GM19035 (cell line): Measurements from ENCODE around the gene ZNF775.

Experiments used
- ATAC-seq: cut with Tn5 transposase; IDR thresholded peaks from one replicate; pipeline ENCODE4 v1.9.1; 2021; ENCODE audit not compliant: unreplicated experiment

ZNF775 gene

GRCh38 chr7:150412016-150412415 is 32.9 kb downstream of the ZNF775 start:
- no peak for ATAC-seq

- ATAC-seq = no peak
Measured at GRCh38 chr7:150412518-150413488, 33.7 kb downstream of the ZNF775 start.

- no peak for ATAC-seq
Measured at GRCh38 chr7:150413640-150414081, 34.5 kb downstream of the ZNF775 start.

- no peak for ATAC-seq
Measured at GRCh38 chr7:150415161-150416153, 36.3 kb downstream of the ZNF775 start.

DNA sequence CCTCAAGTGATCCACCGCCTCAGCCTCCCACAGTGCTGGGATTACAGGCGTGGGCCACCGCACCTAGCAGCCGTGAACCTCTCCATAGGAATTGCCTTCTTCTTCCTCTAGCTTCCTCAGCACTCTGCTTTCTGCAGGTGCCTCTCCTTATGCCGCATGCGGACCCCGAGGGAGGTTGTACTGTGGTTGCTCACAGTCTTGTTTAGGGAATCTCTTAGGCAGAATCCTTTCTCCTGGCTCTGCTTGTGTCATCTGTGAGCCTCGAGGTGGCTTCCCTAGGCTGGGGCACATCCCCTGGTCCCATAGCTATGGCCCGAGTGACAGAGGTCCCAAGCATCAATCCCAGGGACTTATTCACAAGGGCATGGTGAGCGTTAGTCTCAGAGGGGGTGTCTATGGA is 38.1 kb downstream of the ZNF775 start:
- ATAC-seq = no peak

DNA sequence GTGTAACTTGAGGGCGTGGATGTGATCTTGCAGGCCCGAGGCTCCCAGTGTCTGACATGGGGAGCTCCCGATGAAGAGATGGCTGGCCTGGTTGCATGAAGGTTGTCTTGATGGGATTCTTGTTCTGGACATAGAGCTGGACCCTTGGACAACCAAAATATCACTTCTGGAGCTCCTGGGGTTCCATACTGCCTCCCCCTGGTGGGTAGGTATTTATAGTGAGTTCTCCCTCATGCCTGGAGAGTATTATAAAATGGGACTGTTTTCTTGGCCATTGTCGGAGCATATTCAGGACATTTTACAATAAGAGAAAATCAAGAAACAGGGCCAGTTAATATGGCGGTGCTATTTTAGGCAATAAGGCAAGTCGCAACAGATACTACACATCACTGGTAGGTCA is 38.7 kb downstream of the ZNF775 start:
- ATAC-seq = no peak

GRCh38 chr7:150420242-150420641 is 41.1 kb downstream of the ZNF775 start:
- no peak for ATAC-seq

GRCh38 chr7:150420987-150421674 is 42.0 kb downstream of the ZNF775 start:
- peak; percentile 95 for ATAC-seq

GRCh38 chr7:150421831-150422230 is 42.7 kb downstream of the ZNF775 start:
- no peak for ATAC-seq

- ATAC-seq = no peak
Measured at GRCh38 chr7:150425670-150426069, 46.5 kb downstream of the ZNF775 start.

DNA sequence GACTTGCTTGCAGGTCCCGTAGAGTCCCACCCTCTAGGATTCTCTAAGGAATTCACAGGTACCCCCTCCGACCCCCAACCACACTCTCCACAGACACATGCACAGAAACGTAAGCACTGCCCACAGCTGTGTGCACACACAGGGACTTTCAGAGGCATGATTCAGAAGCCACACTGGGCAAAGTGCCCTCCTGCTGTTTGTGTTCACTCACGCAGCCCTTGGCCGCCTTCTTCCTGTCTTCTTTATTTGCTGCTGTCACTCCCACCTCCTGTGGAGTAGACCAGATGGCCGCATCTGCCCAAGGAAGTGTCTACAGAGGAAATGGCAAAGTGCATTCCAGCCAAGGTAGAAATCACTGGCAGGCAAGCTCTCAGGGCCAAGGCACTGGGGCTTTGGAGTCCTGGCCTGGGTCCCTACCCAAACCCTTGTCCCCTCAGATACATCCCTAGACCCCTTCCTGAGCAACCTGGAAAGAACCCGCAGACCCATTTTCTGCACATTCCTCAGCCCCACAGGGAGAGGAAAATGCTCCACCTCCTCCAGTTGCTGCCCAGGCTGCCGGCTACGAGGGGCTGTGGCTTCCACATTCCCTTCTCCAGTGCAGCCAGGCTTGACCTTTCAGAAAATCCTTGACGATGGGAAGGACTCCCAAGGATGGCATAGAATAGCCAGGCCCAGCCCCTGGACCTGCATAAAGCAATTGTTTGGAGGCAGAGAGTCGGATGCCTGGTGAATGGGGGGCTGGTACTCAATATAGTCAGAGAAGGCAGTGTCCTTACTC is 49.7 kb downstream of the ZNF775 start:
- no peak for ATAC-seq

GRCh38 chr7:150429699-150430098 is 50.6 kb downstream of the ZNF775 start:
- ATAC-seq = no peak

- ATAC-seq = no peak
Measured at GRCh38 chr7:150430465-150431085, 51.4 kb downstream of the ZNF775 start.

- ATAC-seq = no peak
Measured at GRCh38 chr7:150431839-150432658, 52.9 kb downstream of the ZNF775 start.

DNA sequence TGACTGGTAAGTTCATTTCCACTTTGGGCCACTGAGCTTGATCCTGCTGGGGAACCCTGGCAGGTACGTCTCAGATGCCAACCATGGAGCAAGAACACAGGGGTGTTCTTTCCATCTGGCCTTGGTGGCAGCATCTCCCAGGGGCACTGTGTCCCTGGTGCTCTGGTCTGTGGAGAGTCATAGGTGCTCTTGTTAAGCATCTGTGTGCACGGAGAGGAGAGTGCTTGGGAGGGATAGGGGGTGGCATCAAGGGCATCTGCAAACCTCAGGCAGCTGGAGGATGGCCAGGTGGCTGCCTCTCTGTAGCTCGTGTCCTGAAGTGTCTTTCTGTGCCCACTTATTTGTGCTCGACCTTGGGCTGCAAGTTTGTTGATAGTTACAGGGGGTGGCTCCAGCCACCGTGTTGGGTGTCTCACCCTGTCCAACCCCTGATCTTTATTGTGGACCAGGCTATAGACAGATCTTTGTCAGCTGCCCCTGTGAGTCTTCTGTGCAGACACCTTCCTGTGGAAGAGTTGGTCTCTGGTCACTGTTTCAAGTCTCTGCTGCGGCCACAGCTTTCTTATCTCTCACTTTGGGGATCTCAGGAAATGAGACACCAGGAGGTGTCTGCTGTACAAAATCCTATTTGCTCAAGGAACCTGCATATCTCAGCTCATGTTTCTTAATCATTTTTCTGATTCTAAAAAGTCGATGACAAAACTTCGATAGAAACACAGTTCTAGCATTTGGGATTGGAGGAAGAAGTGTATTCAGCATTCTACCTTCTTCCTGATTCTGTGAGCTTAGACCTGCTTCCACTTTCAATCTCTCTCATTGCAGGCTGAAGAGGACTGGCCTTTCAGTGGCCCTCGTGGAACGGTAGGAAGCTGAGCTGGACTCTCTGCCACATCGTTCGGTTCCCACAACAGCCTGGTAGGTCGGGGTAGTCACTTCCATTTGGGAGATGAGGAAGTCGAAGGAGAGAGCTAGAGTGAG is 54.1 kb downstream of the ZNF775 start:
- ATAC-seq = no peak

GRCh38 chr7:150434240-150434639 is 55.1 kb downstream of the ZNF775 start:
- ATAC-seq = no peak

- no peak for ATAC-seq
Measured at GRCh38 chr7:150435047-150435389, 55.9 kb downstream of the ZNF775 start.
